SU-DHL-6 (cell line): ENCODE results near the gene CCDC60.

Experiments
- H2AFZ ChIP-seq: fragments of 200-600 bp; sonication (generic); 2 replicates; pipeline ENCODE4 v1.6.1; 2014; ENCODE audit warnings: low read depth, mild to moderate bottlenecking, moderate library complexity, mixed read lengths, antibody characterized with exemption, low read length; ENCODE audit not compliant: severe bottlenecking
- H3F3A ChIP-seq: fragments of 200-600 bp; shearing (Covaris generic); 2 replicates; pipeline ENCODE4 v1.6.0; 2016; ENCODE audit warnings: antibody characterized with exemption, mild to moderate bottlenecking; ENCODE audit not compliant: insufficient read depth
- H3K27ac ChIP-seq: fragments of 200-600 bp; sonication (generic); 2 replicates; pipeline ENCODE4 v1.5.1; 2016; ENCODE audit warnings: low read depth, mild to moderate bottlenecking, low read length, moderate library complexity, mixed read lengths
- H3K27me3 ChIP-seq: fragments of 200-600 bp; sonication (generic), shearing (Covaris generic); 2 replicates; pipeline ENCODE4 v1.6.0; 2014; ENCODE audit warnings: mild to moderate bottlenecking, low read length
- H3K36me3 ChIP-seq: fragments of 200-600 bp; sonication (generic); 2 replicates; pipeline ENCODE4 v1.6.1; 2014; ENCODE audit warnings: mild to moderate bottlenecking, low read length, mixed read lengths
- H3K4me2 ChIP-seq: fragments of 300-600, 200-600 bp; shearing (Covaris generic), sonication (generic); 2 replicates; pipeline ENCODE4 v1.6.0; 2014; ENCODE audit warnings: low read length, low read depth, mild to moderate bottlenecking; ENCODE audit not compliant: poor library complexity, severe bottlenecking
- H3K4me3 ChIP-seq: fragments of 200-600 bp; sonication (generic); 2 replicates; pipeline ENCODE4 v1.5.1; 2014; ENCODE audit warnings: antibody characterized with exemption, low read length, mild to moderate bottlenecking, mixed read lengths; ENCODE audit not compliant: insufficient read depth, poor library complexity, severe bottlenecking
- H3K79me2 ChIP-seq: fragments of 200-600 bp; sonication (generic); 2 replicates; pipeline ENCODE4 v1.6.1; 2014; ENCODE audit warnings: mild to moderate bottlenecking, low read length, moderate library complexity; ENCODE audit not compliant: insufficient read depth
- H3K9ac ChIP-seq: fragments of 200-600 bp; sonication (generic); 2 replicates; pipeline ENCODE4 v1.7.0; 2014; ENCODE audit warnings: mild to moderate bottlenecking, low read length
- H3K9me2 ChIP-seq: fragments of 200-600 bp; sonication (generic); replicated peaks from 2 replicates; pipeline ENCODE4 v1.6.1; 2014; ENCODE audit warnings: low read length; ENCODE audit not compliant: insufficient read depth
- H3K9me3 ChIP-seq: fragments of 200-600 bp; sonication (generic); 2 replicates; pipeline ENCODE4 v1.6.1; 2014; ENCODE audit warnings: low read length, mixed read lengths; ENCODE audit not compliant: insufficient read depth
- H4K20me1 ChIP-seq: fragments of 200-600 bp; sonication (generic); 2 replicates; pipeline ENCODE4 v1.6.1; 2014; ENCODE audit warnings: low read depth, mild to moderate bottlenecking, antibody characterized with exemption, low read length, moderate library complexity, mixed read lengths
- EZH2phosphoT487 ChIP-seq: fragments of 200-600 bp; sonication (generic), shearing (Covaris generic); conservative IDR thresholded peaks from 2 replicates; pipeline ENCODE4 v1.6.1; 2018; ENCODE audit warnings: mild to moderate bottlenecking, antibody characterized with exemption, low read length, moderate library complexity, mixed read lengths
- TF ChIP-seq, protein P1 (sequence below): fragments of 200-600 bp; sonication (generic); IDR thresholded peaks from one replicate; pipeline ENCODE4 v1.5.1; 2017; ENCODE audit warnings: antibody characterized with exemption, mild to moderate bottlenecking, low read length, moderate library complexity; ENCODE audit not compliant: insufficient read depth, poor library complexity, severe bottlenecking

Gene CCDC60

DNA sequence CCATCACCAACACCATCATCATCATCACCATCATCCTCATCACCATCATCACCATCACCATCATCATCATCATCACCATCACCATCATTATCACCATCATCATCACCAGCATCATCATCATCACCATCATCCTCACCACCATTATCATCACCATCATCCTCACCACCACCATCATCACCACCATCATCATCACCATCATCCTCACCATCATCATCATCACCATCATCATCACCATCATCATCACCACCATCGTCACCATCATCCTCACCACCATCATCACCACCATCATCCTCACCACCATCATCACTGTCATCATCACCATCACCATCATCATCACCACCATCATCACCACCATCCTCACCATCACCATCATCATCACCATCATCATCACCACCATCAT, 146.0 kb downstream of the CCDC60 start:
- Histone ChIP-seq H2AFZ (no peak overlapping the region), H3K36me3 (no peaks in the 10 kb centered on the region), H4K20me1 (no peaks in the 10 kb centered on the region), H3K79me2 (no peaks in the 10 kb centered on the region), H3K9me3 (no peaks in the 10 kb centered on the region), H3K27ac (no peak overlapping the region), H3K4me3 (no peak overlapping the region), H3K9me2 (no peaks in the 10 kb centered on the region), H3F3A (no peaks in the 10 kb centered on the region), H3K9ac (no peak overlapping the region), H3K4me2 (no peak overlapping the region), H3K27me3 (no peaks in the 10 kb centered on the region)
- TF ChIP-seq, protein P1, sequence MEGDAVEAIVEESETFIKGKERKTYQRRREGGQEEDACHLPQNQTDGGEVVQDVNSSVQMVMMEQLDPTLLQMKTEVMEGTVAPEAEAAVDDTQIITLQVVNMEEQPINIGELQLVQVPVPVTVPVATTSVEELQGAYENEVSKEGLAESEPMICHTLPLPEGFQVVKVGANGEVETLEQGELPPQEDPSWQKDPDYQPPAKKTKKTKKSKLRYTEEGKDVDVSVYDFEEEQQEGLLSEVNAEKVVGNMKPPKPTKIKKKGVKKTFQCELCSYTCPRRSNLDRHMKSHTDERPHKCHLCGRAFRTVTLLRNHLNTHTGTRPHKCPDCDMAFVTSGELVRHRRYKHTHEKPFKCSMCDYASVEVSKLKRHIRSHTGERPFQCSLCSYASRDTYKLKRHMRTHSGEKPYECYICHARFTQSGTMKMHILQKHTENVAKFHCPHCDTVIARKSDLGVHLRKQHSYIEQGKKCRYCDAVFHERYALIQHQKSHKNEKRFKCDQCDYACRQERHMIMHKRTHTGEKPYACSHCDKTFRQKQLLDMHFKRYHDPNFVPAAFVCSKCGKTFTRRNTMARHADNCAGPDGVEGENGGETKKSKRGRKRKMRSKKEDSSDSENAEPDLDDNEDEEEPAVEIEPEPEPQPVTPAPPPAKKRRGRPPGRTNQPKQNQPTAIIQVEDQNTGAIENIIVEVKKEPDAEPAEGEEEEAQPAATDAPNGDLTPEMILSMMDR = no peak
- no peak for TF ChIP-seq EZH2phosphoT487

DNA sequence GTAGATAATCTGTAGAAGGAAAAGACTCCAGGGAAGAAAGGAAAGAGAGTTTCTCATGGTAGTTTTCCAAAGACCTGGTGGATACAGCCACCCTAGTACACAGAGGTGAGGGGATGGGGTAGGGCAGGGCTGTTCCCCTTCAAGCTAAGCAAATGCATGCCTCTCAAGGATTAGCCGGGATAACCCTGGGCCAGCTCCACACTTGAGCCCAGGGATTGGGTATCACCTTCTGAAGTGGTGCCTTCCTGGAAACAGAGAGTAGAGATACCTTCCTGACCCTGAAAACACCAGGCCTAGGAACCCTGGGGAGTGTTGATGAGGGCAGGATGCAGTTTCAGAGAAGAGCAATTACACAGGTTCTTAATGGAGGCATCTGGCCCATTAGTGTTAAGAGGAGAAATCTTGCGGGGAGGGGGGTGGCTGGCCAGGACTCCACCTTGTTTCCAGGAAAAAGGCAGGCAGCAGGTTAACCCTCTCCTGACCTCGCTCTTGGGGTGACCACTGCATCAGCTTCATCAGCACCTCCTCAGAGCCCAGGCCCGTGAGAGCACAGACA, 152.1 kb downstream of the CCDC60 start:
- Histone ChIP-seq H3K9me2 (no peaks in the 10 kb centered on the region), H3K27ac (no peak overlapping the region), H3K4me2 (no peak overlapping the region), H3F3A (no peaks in the 10 kb centered on the region), H3K36me3 (no peaks in the 10 kb centered on the region), H3K4me3 (no peak overlapping the region), H2AFZ (no peak overlapping the region), H3K79me2 (no peaks in the 10 kb centered on the region), H3K9me3 (no peaks in the 10 kb centered on the region), H4K20me1 (no peaks in the 10 kb centered on the region), H3K9ac (no peak overlapping the region), H3K27me3 (no peaks in the 10 kb centered on the region)
- TF ChIP-seq, protein P1 = no peak
- no peak for TF ChIP-seq EZH2phosphoT487

DNA sequence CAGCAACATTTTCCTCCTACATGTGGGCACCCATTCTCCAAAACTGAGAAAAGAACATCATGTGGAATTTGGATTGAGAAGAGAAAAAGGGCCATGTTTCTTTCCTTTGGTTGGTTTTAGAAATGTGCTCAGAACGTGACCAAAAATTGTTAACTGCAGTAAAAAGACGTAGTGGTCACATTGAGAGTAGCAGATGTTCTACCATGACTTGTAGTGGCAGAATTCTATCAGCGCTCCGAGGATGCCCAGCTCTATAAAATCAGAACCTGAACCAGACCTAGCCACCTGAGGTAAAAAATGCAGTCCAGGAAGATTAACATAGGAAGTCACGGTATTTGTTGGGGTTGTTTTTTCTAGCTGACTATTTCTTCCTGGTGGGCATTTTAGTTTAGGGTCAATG, 157.3 kb downstream of the CCDC60 start:
- H3K27ac ChIP-seq = no peak overlapping the region
- H3K9ac ChIP-seq = no peak overlapping the region
- no peak overlapping the region for H2AFZ ChIP-seq
- H3F3A ChIP-seq = no peaks in the 10 kb centered on the region
- H3K4me3 ChIP-seq = no peak overlapping the region
- no peaks in the 10 kb centered on the region for H3K27me3 ChIP-seq
- H3K4me2 ChIP-seq = no peak overlapping the region
- H4K20me1 ChIP-seq = no peaks in the 10 kb centered on the region
- TF ChIP-seq, protein P1 = no peak
- no peak for TF ChIP-seq EZH2phosphoT487
- no peaks in the 10 kb centered on the region for H3K9me3 ChIP-seq
- no peaks in the 10 kb centered on the region for H3K79me2 ChIP-seq
- H3K9me2 ChIP-seq = no peaks in the 10 kb centered on the region
- no peaks in the 10 kb centered on the region for H3K36me3 ChIP-seq

DNA sequence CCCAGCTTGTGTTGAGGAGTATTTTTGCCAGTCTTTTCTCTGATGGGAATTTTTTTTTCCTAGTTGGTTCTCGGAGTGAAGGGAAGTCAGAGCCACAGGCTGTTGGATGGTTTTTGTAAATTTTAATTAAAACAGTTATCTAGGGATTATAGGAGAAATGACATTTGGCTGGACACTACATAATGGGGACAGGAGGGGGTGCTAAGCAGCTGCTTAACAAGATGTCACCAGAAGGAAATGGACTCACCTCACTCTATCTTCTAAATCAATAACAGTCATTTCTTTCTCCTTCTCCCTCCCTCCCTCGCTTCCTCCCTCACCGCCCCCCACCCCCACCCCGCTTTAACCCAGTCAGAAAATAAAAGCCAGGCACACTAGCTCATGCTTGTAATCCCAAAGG, 165.7 kb downstream of the CCDC60 start:
- Histone ChIP-seq H3K27ac (no peak overlapping the region), H3K9me2 (no peaks in the 10 kb centered on the region), H3F3A (no peaks in the 10 kb centered on the region), H3K4me3 (no peak overlapping the region), H3K79me2 (no peaks in the 10 kb centered on the region), H2AFZ (no peak overlapping the region), H3K9me3 (no peaks in the 10 kb centered on the region), H4K20me1 (no peaks in the 10 kb centered on the region), H3K9ac (no peak overlapping the region), H3K36me3 (no peaks in the 10 kb centered on the region), H3K4me2 (no peak overlapping the region), H3K27me3 (no peaks in the 10 kb centered on the region)
- TF ChIP-seq EZH2phosphoT487 = no peak
- TF ChIP-seq, protein P1 = no peak
